IPS-15b (cell line): ENCODE data around the gene LNX1.

Source experiments
- H3K27me3 ChIP-seq: one replicate; pipeline ENCODE4 v1.6.1; 2013; ENCODE audit warnings: low read length; ENCODE audit not compliant: control insufficient read depth, insufficient read depth
- H3K36me3 ChIP-seq: one replicate; pipeline ENCODE4 v1.6.1; 2013; ENCODE audit warnings: low read length; ENCODE audit not compliant: control insufficient read depth, insufficient read depth
- H3K4me1 ChIP-seq: one replicate; pipeline ENCODE4 v1.6.1; 2013; ENCODE audit warnings: mild to moderate bottlenecking, low read length; ENCODE audit not compliant: control insufficient read depth, insufficient read depth
- H3K4me3 ChIP-seq: one replicate; pipeline ENCODE4 v1.5.1; 2013; ENCODE audit warnings: low read depth, low read length
- H3K9ac ChIP-seq: one replicate; pipeline ENCODE4 v1.6.1; 2013; ENCODE audit warnings: low read depth, mild to moderate bottlenecking, low read length
- H3K9me3 ChIP-seq: one replicate; pipeline ENCODE4 v1.6.1; 2013; ENCODE audit warnings: mild to moderate bottlenecking, low read length; ENCODE audit not compliant: control insufficient read depth, insufficient read depth

LNX1 gene

GRCh38 chr4:53598901-53599300 is 7.6 kb upstream of the LNX1 start:
- H3K4me3 ChIP-seq, result no peak overlapping the region

DNA sequence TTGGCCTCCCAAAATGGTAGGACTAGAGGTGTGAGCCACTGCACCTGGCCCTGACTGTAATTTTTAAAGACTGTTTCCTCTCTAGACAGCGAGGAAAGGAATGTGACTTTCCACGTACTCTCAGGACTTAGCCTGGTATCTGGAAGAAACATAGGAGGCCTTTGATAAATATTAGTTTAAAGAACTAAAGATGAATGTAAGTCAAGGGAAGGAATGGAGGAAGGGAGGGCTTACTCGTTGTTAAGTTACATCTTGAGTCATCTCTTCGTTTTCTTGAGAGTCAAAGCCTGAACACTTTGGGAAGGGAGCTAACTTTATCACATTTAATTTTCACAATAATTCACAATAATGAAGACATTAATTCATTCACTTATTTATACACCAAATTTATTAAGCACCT is 7.2 kb upstream of the LNX1 start:
- no peak overlapping the region for H3K9ac ChIP-seq
- H3K4me1 ChIP-seq, result peaks cover 9% of the 10 kb centered on the region
- no peaks in the 10 kb centered on the region for H3K36me3 ChIP-seq
- H3K9me3 ChIP-seq, result no peaks in the 10 kb centered on the region
- no peak overlapping the region for H3K4me3 ChIP-seq
- H3K27me3 ChIP-seq, result no peaks in the 10 kb centered on the region

More at GRCh38 chr4:53598901-53599300, 7.6 kb upstream of the LNX1 start:
- no peak overlapping the region for H3K9ac ChIP-seq
- no peaks in the 10 kb centered on the region for H3K36me3 ChIP-seq
- H3K4me1 ChIP-seq, result peaks cover 7% of the 10 kb centered on the region
- H3K27me3 ChIP-seq, result no peaks in the 10 kb centered on the region
- H3K9me3 ChIP-seq, result no peaks in the 10 kb centered on the region

- Histone ChIP-seq H3K9ac (no peak overlapping the region), H3K4me1 (peaks cover 11% of the 10 kb centered on the region), H3K4me3 (no peak overlapping the region), H3K27me3 (no peaks in the 10 kb centered on the region), H3K9me3 (no peaks in the 10 kb centered on the region), H3K36me3 (no peaks in the 10 kb centered on the region)
Measured at GRCh38 chr4:53596901-53597300, 5.6 kb upstream of the LNX1 start.

- H3K27me3 ChIP-seq, result no peaks in the 10 kb centered on the region
- H3K9ac ChIP-seq, result no peak overlapping the region
- peaks cover 9% of the 10 kb centered on the region for H3K4me1 ChIP-seq
- no peaks in the 10 kb centered on the region for H3K36me3 ChIP-seq
- H3K9me3 ChIP-seq, result no peaks in the 10 kb centered on the region
- H3K4me3 ChIP-seq, result no peak overlapping the region
Measured at GRCh38 chr4:53595834-53596233, 4.5 kb upstream of the LNX1 start.

DNA sequence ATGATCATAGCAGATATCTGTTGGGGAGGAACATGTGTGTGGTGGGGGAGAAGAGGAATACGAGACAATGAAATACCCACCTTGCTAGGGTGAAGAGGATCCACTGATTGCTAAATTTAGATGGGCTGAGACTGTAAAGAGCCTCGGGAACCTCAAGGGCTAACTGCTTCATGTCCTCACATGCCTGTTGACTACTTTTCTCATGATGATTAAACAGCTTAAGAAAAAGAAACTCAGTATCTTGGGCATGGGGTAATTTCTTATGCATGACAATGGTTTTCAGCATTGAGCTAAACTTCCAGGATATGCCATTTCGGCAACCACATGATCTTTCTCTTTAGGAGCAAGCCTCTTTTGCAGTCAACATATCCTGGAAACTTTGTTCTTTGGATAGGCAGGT is 3.9 kb upstream of the LNX1 start:
- Histone ChIP-seq H3K9me3 (no peaks in the 10 kb centered on the region), H3K27me3 (no peaks in the 10 kb centered on the region), H3K4me3 (no peak overlapping the region), H3K4me1 (peaks cover 9% of the 10 kb centered on the region), H3K36me3 (no peaks in the 10 kb centered on the region), H3K9ac (no peak overlapping the region)

DNA sequence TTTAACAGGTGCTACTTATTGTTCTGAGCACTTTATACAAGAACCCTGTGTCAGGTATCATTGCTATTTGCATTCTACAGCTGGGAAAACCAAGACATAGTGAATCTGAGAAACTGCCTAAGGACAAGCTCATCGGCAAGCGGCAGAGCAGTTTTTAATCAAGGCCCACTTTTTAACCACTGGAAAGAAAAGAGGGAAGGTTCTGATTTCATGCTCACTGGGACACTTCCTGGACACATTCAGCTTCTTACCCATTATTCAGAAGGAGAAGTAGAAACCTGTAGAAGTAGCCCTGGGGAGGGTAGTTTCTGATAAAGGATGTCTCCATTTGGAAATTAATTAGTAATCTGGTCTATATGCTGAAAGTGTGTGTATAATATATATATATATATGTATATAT is 2.5 kb upstream of the LNX1 start:
- no peak overlapping the region for H3K9ac ChIP-seq
- no peaks in the 10 kb centered on the region for H3K9me3 ChIP-seq
- peak overlapping the region; percentile 66 for H3K4me3 ChIP-seq
- H3K36me3 ChIP-seq, result no peaks in the 10 kb centered on the region
- no peaks in the 10 kb centered on the region for H3K27me3 ChIP-seq
- H3K4me1 ChIP-seq, result peaks cover 9% of the 10 kb centered on the region

- H3K9ac ChIP-seq, result no peak overlapping the region
- H3K36me3 ChIP-seq, result no peaks in the 10 kb centered on the region
- peaks cover 9% of the 10 kb centered on the region for H3K4me1 ChIP-seq
- H3K27me3 ChIP-seq, result no peaks in the 10 kb centered on the region
- no peaks in the 10 kb centered on the region for H3K9me3 ChIP-seq
- peak overlapping the region; percentile 66 for H3K4me3 ChIP-seq
Measured at GRCh38 chr4:53592686-53593501, 1.6 kb upstream of the LNX1 start.

- H3K9ac ChIP-seq, result no peak overlapping the region
Measured at GRCh38 chr4:53592122-53592521, 836 bp upstream of the LNX1 start.

GRCh38 chr4:53590187-53590586 is 1.1 kb downstream of the LNX1 start:
- Histone ChIP-seq H3K9ac (no peak overlapping the region), H3K4me3 (peak overlapping the region; percentile 66), H3K36me3 (no peaks in the 10 kb centered on the region), H3K27me3 (no peaks in the 10 kb centered on the region), H3K4me1 (peaks cover 6% of the 10 kb centered on the region), H3K9me3 (no peaks in the 10 kb centered on the region)

More at GRCh38 chr4:53592122-53592521, 836 bp upstream of the LNX1 start:
- Histone ChIP-seq H3K27me3 (no peaks in the 10 kb centered on the region), H3K4me3 (peak overlapping the region; percentile 66), H3K9me3 (no peaks in the 10 kb centered on the region), H3K36me3 (no peaks in the 10 kb centered on the region), H3K4me1 (peaks cover 9% of the 10 kb centered on the region)

GRCh38 chr4:53589511-53589910 is 1.8 kb downstream of the LNX1 start:
- Histone ChIP-seq H3K4me3 (no peak overlapping the region), H3K9ac (no peak overlapping the region), H3K4me1 (peaks cover 4% of the 10 kb centered on the region), H3K36me3 (no peaks in the 10 kb centered on the region), H3K27me3 (no peaks in the 10 kb centered on the region), H3K9me3 (no peaks in the 10 kb centered on the region)

DNA sequence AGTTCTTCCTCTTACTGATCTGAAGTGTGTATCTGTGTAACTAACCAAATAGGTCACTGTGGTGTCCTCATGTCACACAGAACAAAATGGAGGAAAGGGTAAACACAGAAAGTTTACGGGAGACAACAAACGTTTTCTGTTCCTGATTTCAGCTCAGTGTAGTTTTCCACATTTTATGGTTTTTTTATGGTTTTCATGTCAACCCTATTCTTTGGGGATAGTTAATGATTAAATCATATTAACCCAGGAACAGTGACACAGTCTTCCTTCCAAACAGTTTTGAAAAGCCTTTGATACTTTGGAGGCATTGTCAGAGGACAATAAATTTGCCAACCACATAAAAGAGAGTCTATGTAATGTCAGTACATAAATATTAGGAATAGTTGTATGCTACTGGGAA is 4.2 kb downstream of the LNX1 start:
- Histone ChIP-seq H3K9ac (no peak overlapping the region), H3K27me3 (no peaks in the 10 kb centered on the region), H3K4me1 (no peaks in the 10 kb centered on the region), H3K9me3 (no peaks in the 10 kb centered on the region), H3K36me3 (no peaks in the 10 kb centered on the region), H3K4me3 (no peak overlapping the region)

GRCh38 chr4:53586121-53586816 is 5.0 kb downstream of the LNX1 start:
- Histone ChIP-seq H3K4me1 (no peaks in the 10 kb centered on the region), H3K36me3 (no peaks in the 10 kb centered on the region)

More at GRCh38 chr4:53586121-53586816, 5.0 kb downstream of the LNX1 start:
- H3K9ac ChIP-seq, result no peak overlapping the region
- no peaks in the 10 kb centered on the region for H3K9me3 ChIP-seq
- no peaks in the 10 kb centered on the region for H3K27me3 ChIP-seq
- H3K4me3 ChIP-seq, result no peak overlapping the region
